ENCODE data around the gene CD80.
"Not testable (repeated sequence)": the region's sequence is repeated elsewhere in the genome, so short reads cannot be mapped to it uniquely, and the experiment has no call there.

The CD80 gene

DNA sequence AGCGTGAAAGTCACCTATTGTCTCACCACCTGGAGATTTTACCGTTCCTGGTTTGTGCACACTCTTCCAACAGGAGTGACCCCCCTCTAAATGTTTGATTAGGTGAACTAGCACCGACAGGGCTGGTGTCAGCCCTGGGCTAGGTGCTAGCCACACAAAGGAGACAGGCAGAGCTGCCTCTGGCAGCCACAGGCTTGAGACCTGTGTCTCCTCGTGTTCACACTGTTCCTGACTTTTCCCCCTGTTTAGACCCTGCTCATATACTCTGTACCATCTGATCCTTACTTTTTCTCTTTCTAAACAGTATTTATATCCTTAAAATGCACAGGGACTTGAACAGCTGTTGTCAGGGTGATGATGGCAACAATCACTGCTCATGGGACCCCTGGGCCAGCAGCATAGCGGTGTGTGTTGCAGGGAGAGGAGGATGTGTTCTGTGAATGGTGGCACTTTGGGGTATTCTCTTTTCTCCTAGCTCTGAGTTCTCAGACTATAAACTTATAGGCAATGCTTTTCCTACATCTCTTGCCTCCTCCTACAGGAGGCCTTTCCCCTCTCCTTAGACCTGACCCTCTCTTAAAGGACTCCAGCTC, 5.5 kb downstream of the CD80 start:
- peaks cover 3% of the 10 kb centered on the region for H3K4me1 ChIP-seq (ENCODE audit: insufficient read depth, insufficient read length)
- DNase-seq (ENCODE audit: low read depth, low spot score): no peak
- no peak overlapping the region for H3K9ac ChIP-seq (ENCODE audit: insufficient read length, low read depth)
- H3K9me3 ChIP-seq (ENCODE audit: insufficient read depth, low read length): no peaks in the 10 kb centered on the region; the same call in 1 of the 2 replicates
- H3K27me3 ChIP-seq (ENCODE audit: insufficient read depth, insufficient read length): no peaks in the 10 kb centered on the region
- no peaks in the 10 kb centered on the region for H3K36me3 ChIP-seq (ENCODE audit: insufficient read depth, insufficient read length, low read length)
- TF ChIP-seq SUZ12 (IDR thresholded peaks at IDR 0.05; ENCODE audit: extremely low read depth, insufficient read depth, insufficient read length) (no peak), ZNF274 (IDR thresholded peaks at IDR 0.05; ENCODE audit: low read depth, low read length) (no peak), YY1 (IDR thresholded peaks at IDR 0.05; ENCODE audit: insufficient read depth, insufficient read length) (no peak)
- H3K4me3 ChIP-seq (ENCODE audit: insufficient read length, low read depth): no peak overlapping the region

DNA sequence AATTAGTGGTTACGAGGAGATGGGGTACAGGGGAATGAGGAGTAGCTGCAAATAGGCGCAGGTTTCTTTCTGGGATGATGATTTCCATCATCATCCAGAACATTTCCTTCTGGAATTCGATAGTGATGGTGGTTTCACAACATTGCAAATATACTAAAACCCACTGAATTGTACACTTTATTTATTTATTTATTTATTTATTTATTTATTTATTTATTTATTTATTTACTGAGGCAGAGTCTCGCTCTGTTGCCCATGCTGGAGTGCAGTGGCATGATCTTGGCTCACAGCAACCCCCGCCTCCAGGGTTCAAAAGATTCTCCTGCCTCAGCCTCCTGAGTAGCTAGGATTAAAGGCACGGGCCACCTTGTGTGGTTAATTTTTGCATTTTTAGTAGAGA, 6.5 kb downstream of the CD80 start:
- not testable (repeated sequence) for H3K4me3 ChIP-seq (ENCODE audit: insufficient read length, low read depth); H3K9ac ChIP-seq (ENCODE audit: insufficient read length, low read depth); H3K4me1 ChIP-seq (ENCODE audit: insufficient read depth, insufficient read length); H3K9me3 ChIP-seq (ENCODE audit: insufficient read depth, low read length); H3K27me3 ChIP-seq (ENCODE audit: insufficient read depth, insufficient read length); H3K36me3 ChIP-seq (ENCODE audit: insufficient read depth, insufficient read length, low read length); DNase-seq (ENCODE audit: low read depth, low spot score)

DNA sequence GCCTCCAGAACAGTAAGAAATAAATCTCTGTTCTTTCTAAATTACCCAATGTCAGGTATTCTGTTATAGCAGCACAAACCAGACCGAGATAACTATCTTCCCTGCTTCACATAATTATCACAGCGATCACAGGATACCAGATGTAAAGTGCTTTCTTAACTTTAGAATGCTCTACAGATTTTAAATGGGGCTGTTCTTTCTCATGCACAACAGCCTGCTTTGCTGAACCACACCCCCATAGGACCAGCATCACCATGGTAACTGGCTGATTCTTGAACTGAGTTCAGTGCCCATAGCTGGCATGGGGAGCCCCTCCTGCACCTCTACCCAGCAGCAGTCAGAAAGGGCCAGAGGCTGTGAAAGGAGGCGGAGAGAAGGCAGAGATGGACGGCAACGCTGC, 7.8 kb downstream of the CD80 start:
- Histone ChIP-seq H3K27me3 (ENCODE audit: insufficient read depth, insufficient read length) (no peaks in the 10 kb centered on the region), H3K4me3 (ENCODE audit: insufficient read length, low read depth) (no peak overlapping the region), H3K9ac (ENCODE audit: insufficient read length, low read depth) (no peak overlapping the region), H3K9me3 (ENCODE audit: insufficient read depth, low read length) (no peaks in the 10 kb centered on the region; the same call in 1 of the 2 replicates), H3K4me1 (ENCODE audit: insufficient read depth, insufficient read length) (peaks cover 3% of the 10 kb centered on the region), H3K36me3 (ENCODE audit: insufficient read depth, insufficient read length, low read length) (no peaks in the 10 kb centered on the region)
- TF ChIP-seq SUZ12 (IDR thresholded peaks at IDR 0.05; ENCODE audit: extremely low read depth, insufficient read depth, insufficient read length) (no peak), YY1 (IDR thresholded peaks at IDR 0.05; ENCODE audit: insufficient read depth, insufficient read length) (no peak), ZNF274 (IDR thresholded peaks at IDR 0.05; ENCODE audit: low read depth, low read length) (no peak)
- DNase-seq (ENCODE audit: low read depth, low spot score): no peak

DNA sequence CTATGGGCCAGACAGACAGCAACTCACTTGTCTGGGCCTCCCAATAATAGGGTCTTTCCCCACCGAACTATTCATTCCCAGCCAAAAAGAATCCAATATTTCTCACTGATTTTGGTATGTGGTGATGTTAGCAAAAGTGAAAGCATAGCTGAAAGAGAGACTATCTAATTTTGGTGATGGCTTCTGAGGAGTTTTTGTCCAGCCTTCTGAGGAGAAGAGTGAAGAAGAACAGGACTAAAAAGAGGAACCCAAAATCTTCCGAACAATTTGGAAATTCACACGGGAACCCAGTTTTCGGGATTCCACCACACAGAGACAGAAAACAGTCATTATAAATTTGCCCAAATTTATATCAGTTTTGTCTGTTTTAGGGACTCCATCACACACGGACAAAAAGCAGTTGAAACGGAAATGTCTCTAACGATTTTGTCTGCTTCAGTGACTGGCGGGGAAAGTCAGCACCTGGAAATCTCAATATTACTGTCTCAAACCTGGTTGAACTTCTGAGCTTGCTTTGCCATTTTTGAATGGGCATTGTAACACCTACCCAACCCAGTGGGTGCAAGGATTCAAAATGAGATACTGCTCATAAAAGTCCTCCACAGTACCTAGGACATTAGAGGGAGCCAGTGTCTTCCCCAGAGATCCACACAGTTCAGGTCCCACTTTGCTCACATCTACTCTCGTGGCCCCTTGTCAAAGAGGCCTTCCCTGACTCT, 9.1 kb downstream of the CD80 start:
- no peak for DNase-seq (ENCODE audit: low read depth, low spot score)
- H3K36me3 ChIP-seq (ENCODE audit: insufficient read depth, insufficient read length, low read length): no peaks in the 10 kb centered on the region
- H3K9me3 ChIP-seq (ENCODE audit: insufficient read depth, low read length): no peaks in the 10 kb centered on the region; the same call in 1 of the 2 replicates
- H3K27me3 ChIP-seq (ENCODE audit: insufficient read depth, insufficient read length): no peaks in the 10 kb centered on the region
- H3K4me3 ChIP-seq (ENCODE audit: insufficient read length, low read depth): no peak overlapping the region
- TF ChIP-seq YY1 (IDR thresholded peaks at IDR 0.05; ENCODE audit: insufficient read depth, insufficient read length): no peak
- no peak for TF ChIP-seq ZNF274 (IDR thresholded peaks at IDR 0.05; ENCODE audit: low read depth, low read length)
- no peak for TF ChIP-seq SUZ12 (IDR thresholded peaks at IDR 0.05; ENCODE audit: extremely low read depth, insufficient read depth, insufficient read length)
- H3K9ac ChIP-seq (ENCODE audit: insufficient read length, low read depth): no peak overlapping the region
- H3K4me1 ChIP-seq (ENCODE audit: insufficient read depth, insufficient read length): peaks cover 3% of the 10 kb centered on the region

DNA sequence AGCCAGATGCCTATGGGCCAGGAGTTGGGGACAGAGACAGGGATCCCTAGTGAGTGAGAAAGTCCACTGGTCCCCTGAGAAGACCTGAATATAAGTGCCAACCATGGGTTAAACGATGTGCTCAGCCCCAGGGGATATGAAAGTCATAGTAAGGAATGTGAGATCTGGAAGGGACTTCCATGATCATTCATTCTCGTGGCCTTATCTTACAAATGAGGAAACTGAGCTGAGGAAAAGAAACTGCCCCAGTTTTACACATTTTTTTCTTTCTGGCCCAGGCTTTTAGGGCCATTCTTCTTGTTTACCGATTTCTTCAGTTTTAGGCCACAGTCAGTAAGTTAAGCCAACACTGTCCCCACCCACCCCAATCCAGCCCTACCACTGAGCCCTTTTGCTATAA, 11.1 kb downstream of the CD80 start:
- Histone ChIP-seq H3K9me3 (ENCODE audit: insufficient read depth, low read length) (no peaks in the 10 kb centered on the region; the same call in 1 of the 2 replicates), H3K36me3 (ENCODE audit: insufficient read depth, insufficient read length, low read length) (no peaks in the 10 kb centered on the region), H3K4me3 (ENCODE audit: insufficient read length, low read depth) (no peak overlapping the region), H3K27me3 (ENCODE audit: insufficient read depth, insufficient read length) (no peaks in the 10 kb centered on the region), H3K4me1 (ENCODE audit: insufficient read depth, insufficient read length) (peaks cover 3% of the 10 kb centered on the region), H3K9ac (ENCODE audit: insufficient read length, low read depth) (no peak overlapping the region)
- no peak for TF ChIP-seq YY1 (IDR thresholded peaks at IDR 0.05; ENCODE audit: insufficient read depth, insufficient read length)
- no peak for TF ChIP-seq ZNF274 (IDR thresholded peaks at IDR 0.05; ENCODE audit: low read depth, low read length)
- no peak for TF ChIP-seq SUZ12 (IDR thresholded peaks at IDR 0.05; ENCODE audit: extremely low read depth, insufficient read depth, insufficient read length)
- DNase-seq (ENCODE audit: low read depth, low spot score): no peak

DNA sequence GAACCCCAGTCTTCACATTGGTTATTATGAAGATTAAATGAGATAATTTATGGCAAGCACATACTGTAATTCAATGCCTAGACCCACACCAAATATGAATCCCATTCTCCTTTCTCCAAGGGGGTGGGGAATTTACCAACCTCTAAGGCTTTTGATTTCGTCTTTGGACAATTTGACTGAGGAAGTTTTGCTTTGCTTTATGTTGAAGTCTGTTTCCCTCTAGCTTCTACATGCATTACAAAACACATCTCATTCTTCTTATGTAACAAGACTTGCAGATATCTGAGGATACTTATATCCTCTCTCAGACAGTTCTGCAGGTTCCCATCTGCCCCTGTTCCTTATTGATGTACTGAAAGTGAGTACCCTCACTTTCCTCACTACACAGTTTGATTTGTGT, 12.2 kb downstream of the CD80 start:
- H3K4me3 ChIP-seq (ENCODE audit: insufficient read length, low read depth): no peak overlapping the region
- H3K9ac ChIP-seq (ENCODE audit: insufficient read length, low read depth): no peak overlapping the region
- no peaks in the 10 kb centered on the region; the same call in 1 of the 2 replicates for H3K9me3 ChIP-seq (ENCODE audit: insufficient read depth, low read length)
- DNase-seq (ENCODE audit: low read depth, low spot score): no peak
- TF ChIP-seq ZNF274 (IDR thresholded peaks at IDR 0.05; ENCODE audit: low read depth, low read length) (no peak), YY1 (IDR thresholded peaks at IDR 0.05; ENCODE audit: insufficient read depth, insufficient read length) (no peak), SUZ12 (IDR thresholded peaks at IDR 0.05; ENCODE audit: extremely low read depth, insufficient read depth, insufficient read length) (no peak)
- H3K27me3 ChIP-seq (ENCODE audit: insufficient read depth, insufficient read length): no peaks in the 10 kb centered on the region
- peaks cover 3% of the 10 kb centered on the region for H3K4me1 ChIP-seq (ENCODE audit: insufficient read depth, insufficient read length)
- H3K36me3 ChIP-seq (ENCODE audit: insufficient read depth, insufficient read length, low read length): no peaks in the 10 kb centered on the region

DNA sequence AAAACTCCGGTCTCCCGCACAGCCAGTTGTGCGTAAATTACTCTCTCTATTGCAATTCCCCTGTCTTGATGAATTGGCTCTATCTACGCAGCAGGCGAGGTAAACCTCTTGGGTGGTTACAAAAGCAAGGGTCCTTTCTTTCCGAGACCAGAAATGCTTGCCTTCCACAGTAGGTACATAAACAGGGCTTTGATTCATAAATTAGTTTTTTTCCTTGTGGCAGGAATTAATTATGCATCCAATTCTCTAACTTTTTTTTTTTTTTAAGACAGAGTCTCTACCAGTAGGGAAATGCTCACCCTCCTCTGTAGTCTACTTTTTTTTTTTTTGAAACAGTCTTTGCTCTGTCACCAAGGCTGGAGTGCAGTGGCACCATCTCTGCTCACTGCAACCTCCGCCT, 16.3 kb downstream of the CD80 start:
- H3K9ac ChIP-seq (ENCODE audit: insufficient read length, low read depth): no peak overlapping the region
- DNase-seq (ENCODE audit: low read depth, low spot score): no peak
- H3K27me3 ChIP-seq (ENCODE audit: insufficient read depth, insufficient read length): no peaks in the 10 kb centered on the region
- TF ChIP-seq SUZ12 (IDR thresholded peaks at IDR 0.05; ENCODE audit: extremely low read depth, insufficient read depth, insufficient read length) (no peak), ZNF274 (IDR thresholded peaks at IDR 0.05; ENCODE audit: low read depth, low read length) (no peak), YY1 (IDR thresholded peaks at IDR 0.05; ENCODE audit: insufficient read depth, insufficient read length) (no peak)
- H3K9me3 ChIP-seq (ENCODE audit: insufficient read depth, low read length): no peaks in the 10 kb centered on the region
- H3K36me3 ChIP-seq (ENCODE audit: insufficient read depth, insufficient read length, low read length): no peaks in the 10 kb centered on the region
- H3K4me3 ChIP-seq (ENCODE audit: insufficient read length, low read depth): no peak overlapping the region
- no peaks in the 10 kb centered on the region for H3K4me1 ChIP-seq (ENCODE audit: insufficient read depth, insufficient read length)

Measured in NT2/D1 (cell line).